ENCODE data around the gene TRIO. TPM values are rescaled to one million over a fixed set of nuclear protein-coding genes. Genes with fewer than 3 reads are reported as not detected.

Gene TRIO
- total RNA-seq, 1 experiment from 2014 or later: 68.4 TPM

DNA sequence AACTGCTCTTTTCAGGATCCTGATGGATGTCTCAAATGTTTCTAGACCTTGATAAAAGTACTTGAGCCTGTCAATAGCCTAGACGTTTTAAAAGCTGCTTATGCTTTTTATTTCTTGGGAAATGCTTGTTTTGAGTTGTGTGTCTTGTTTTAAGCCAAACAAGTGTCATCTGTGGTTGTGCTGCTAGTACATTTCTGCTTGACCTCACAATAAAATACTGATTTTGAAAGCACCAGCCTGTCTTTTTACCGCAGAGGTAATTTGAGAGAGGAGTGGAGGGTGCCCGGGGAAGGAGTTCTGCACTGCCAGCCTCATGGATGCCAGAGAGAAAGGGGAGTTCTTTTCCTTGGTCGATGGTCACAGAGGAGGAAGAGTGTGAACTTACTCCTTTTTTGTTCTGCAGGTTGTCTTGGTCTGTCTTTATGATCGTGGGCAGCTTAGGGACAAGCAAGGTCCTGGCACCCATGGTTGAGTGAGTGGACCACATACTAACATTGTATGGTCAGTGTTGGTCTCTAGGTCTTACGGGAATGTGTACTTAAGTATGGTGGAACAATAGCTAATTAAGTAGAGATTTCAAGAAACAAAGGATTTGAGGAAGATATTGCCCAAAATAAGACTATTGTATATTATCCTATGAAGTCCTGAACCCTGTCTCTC, 61.0 kb downstream of the TRIO start:
- Histone ChIP-seq H3K27ac (ENCODE audit: low read depth, low read length) (no peak overlapping the region), H3K9ac (ENCODE audit: low read length) (no peak overlapping the region)

More for the DNA sequence above, 61.0 kb downstream of the TRIO start:
- Histone ChIP-seq H3K4me3 (replicated peaks in 1 of 2; ENCODE audit: low read depth in 1 of 2, low read length in 2 of 2) (no peak overlapping the region), H3K79me2 (ENCODE audit: insufficient read depth, low read length) (peaks cover 98% of the 10 kb centered on the region), H3K9me3 (ENCODE audit: control insufficient read depth in 1 of 2, insufficient read depth in 1 of 2, low read depth in 1 of 2, low read length in 2 of 2) (no peaks in the 10 kb centered on the region), H4K20me1 (ENCODE audit: insufficient read depth) (peaks cover 3% of the 10 kb centered on the region; the same call in 1 of the 2 replicates), H3K27me3 (ENCODE audit: insufficient read depth, low read length) (no peaks in the 10 kb centered on the region), H3K9me2 (ENCODE audit: insufficient read depth) (no peaks in the 10 kb centered on the region), H2AFZ (ENCODE audit: low read depth, low read length, poor library complexity, severe bottlenecking) (no peak overlapping the region), H3K4me2 (ENCODE audit: low read length) (no peak overlapping the region), H3K36me3 (ENCODE audit: control insufficient read depth in 1 of 2, insufficient read depth in 2 of 2, low read length in 2 of 2) (no peaks in the 10 kb centered on the region), H3K4me1 (ENCODE audit: control insufficient read depth in 1 of 2, insufficient read depth in 2 of 2, low read length in 2 of 2) (peaks cover 0 to 11% of the 10 kb centered on the region in 2 experiments; a peak in 3 of 4 replicates)
- POLR2A ChIA-PET: no interaction called here
- no TSS peak for BruUV-seq (replicated peaks)
- intact Hi-C loops (cut with micrococcal nuclease): no loop called here
- TF ChIP-seq SIN3A (IDR thresholded peaks at IDR 0.05; ENCODE audit: low read depth): no peak
- TF ChIP-seq MAX (IDR thresholded peaks at IDR 0.05): no peak
- TF ChIP-seq CEBPB (IDR thresholded peaks at IDR 0.05; ENCODE audit: low read depth): no peak
- no peak for TF ChIP-seq ELF1 (IDR thresholded peaks at IDR 0.05; ENCODE audit: borderline replicate concordance, low read depth)
- TF ChIP-seq, protein P1, sequence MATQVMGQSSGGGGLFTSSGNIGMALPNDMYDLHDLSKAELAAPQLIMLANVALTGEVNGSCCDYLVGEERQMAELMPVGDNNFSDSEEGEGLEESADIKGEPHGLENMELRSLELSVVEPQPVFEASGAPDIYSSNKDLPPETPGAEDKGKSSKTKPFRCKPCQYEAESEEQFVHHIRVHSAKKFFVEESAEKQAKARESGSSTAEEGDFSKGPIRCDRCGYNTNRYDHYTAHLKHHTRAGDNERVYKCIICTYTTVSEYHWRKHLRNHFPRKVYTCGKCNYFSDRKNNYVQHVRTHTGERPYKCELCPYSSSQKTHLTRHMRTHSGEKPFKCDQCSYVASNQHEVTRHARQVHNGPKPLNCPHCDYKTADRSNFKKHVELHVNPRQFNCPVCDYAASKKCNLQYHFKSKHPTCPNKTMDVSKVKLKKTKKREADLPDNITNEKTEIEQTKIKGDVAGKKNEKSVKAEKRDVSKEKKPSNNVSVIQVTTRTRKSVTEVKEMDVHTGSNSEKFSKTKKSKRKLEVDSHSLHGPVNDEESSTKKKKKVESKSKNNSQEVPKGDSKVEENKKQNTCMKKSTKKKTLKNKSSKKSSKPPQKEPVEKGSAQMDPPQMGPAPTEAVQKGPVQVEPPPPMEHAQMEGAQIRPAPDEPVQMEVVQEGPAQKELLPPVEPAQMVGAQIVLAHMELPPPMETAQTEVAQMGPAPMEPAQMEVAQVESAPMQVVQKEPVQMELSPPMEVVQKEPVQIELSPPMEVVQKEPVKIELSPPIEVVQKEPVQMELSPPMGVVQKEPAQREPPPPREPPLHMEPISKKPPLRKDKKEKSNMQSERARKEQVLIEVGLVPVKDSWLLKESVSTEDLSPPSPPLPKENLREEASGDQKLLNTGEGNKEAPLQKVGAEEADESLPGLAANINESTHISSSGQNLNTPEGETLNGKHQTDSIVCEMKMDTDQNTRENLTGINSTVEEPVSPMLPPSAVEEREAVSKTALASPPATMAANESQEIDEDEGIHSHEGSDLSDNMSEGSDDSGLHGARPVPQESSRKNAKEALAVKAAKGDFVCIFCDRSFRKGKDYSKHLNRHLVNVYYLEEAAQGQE (IDR thresholded peaks at IDR 0.05; ENCODE audit: low read depth): no peak
- TF ChIP-seq, protein P2, sequence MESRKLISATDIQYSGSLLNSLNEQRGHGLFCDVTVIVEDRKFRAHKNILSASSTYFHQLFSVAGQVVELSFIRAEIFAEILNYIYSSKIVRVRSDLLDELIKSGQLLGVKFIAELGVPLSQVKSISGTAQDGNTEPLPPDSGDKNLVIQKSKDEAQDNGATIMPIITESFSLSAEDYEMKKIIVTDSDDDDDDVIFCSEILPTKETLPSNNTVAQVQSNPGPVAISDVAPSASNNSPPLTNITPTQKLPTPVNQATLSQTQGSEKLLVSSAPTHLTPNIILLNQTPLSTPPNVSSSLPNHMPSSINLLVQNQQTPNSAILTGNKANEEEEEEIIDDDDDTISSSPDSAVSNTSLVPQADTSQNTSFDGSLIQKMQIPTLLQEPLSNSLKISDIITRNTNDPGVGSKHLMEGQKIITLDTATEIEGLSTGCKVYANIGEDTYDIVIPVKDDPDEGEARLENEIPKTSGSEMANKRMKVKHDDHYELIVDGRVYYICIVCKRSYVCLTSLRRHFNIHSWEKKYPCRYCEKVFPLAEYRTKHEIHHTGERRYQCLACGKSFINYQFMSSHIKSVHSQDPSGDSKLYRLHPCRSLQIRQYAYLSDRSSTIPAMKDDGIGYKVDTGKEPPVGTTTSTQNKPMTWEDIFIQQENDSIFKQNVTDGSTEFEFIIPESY (IDR thresholded peaks at IDR 0.05; ENCODE audit: extremely low read depth, insufficient replicate concordance, low read length): no peak
- no peak for TF ChIP-seq YY1 (IDR thresholded peaks at IDR 0.05; ENCODE audit: extremely low read depth, insufficient replicate concordance, low read depth, low read length)
- TF ChIP-seq CTCF (IDR thresholded peaks at IDR 0.05 in 2 of 3, conservative IDR thresholded peaks at IDR 0.05 in 1 of 3; ENCODE audit: borderline replicate concordance in 1 of 3, insufficient read depth in 1 of 3, low read depth in 2 of 3, low read length in 2 of 3): no peak
- TF ChIP-seq SRF (IDR thresholded peaks at IDR 0.05; ENCODE audit: low read depth): no peak
- TF ChIP-seq CBX3 (IDR thresholded peaks at IDR 0.05; ENCODE audit: low read depth): no peak
- no peak for TF ChIP-seq ZNF274 (IDR thresholded peaks at IDR 0.05; ENCODE audit: low read depth, low read length)
- TF ChIP-seq JUND (IDR thresholded peaks at IDR 0.05): no peak
- TF ChIP-seq EZH2phosphoT487 (IDR thresholded peaks at IDR 0.05; ENCODE audit: borderline replicate concordance): no peak
- DNase-seq (ENCODE audit: low read depth, low spot score): no peak
- CTCF ChIA-PET: no interaction called here
- ATAC-seq: no peak
- RAD21 ChIA-PET (ENCODE audit: low non-redundant PET in 1 of 2, low total read pairs in 2 of 2, uncharacterized antibody in 2 of 2, unreplicated experiment in 2 of 2): no interaction called here

Data from HCT116 (cell line).